Neural crest cell (in vitro differentiated cells): ENCODE data around the gene UVRAG. TPM values are rescaled to one million over a fixed set of nuclear protein-coding genes. Genes with fewer than 3 reads are reported as not detected.

ENCODE experiments used
- DNase-seq: peaks from one replicate; pipeline ENCODE4 v3.0.0; 2021; ENCODE audit warnings: low read depth, mixed read lengths, low spot score
- H3K27ac Mint-ChIP-seq: one replicate; pipeline ENCODE4 v1.8.0; 2021; ENCODE audit warnings: mild to moderate bottlenecking, mixed read lengths; ENCODE audit not compliant: unreplicated experiment
- H3K27me3 Mint-ChIP-seq: 2 replicates; pipeline ENCODE4 v1.8.0; 2021; ENCODE audit warnings: low read depth, mild to moderate bottlenecking, mixed read lengths
- H3K36me3 Mint-ChIP-seq: 2 replicates; pipeline ENCODE4 v1.8.0; 2021; ENCODE audit warnings: low read depth, mild to moderate bottlenecking, mixed read lengths
- H3K4me1 Mint-ChIP-seq: 2 replicates; pipeline ENCODE4 v1.8.0; 2021; ENCODE audit warnings: mixed read lengths
- H3K4me3 Mint-ChIP-seq: one replicate; pipeline ENCODE4 v1.8.0; 2021; ENCODE audit warnings: mild to moderate bottlenecking, mixed read lengths
- H3K9me3 Mint-ChIP-seq: 2 replicates; pipeline ENCODE4 v1.8.0; 2021; ENCODE audit warnings: mixed read lengths
- total RNA-seq: library from RNA; stranded (reverse); gene quantifications from 2 replicates; pipeline ENCODE4 v1.2.1, GENCODE V29; 2021
- TF ChIP-seq, protein P1 (sequence below): fragments of 200-600 bp; sonication (generic); conservative IDR thresholded peaks from 2 replicates; pipeline ENCODE4 v1.5.0; 2021; ENCODE audit warnings: antibody characterized with exemption, mild to moderate bottlenecking

Gene UVRAG
- total RNA-seq, 1 donor from 2014 or later, result 29.0 TPM

GRCh38 chr11:75856912-75857311 is 41.9 kb downstream of the UVRAG start:
- TF ChIP-seq, protein P1, sequence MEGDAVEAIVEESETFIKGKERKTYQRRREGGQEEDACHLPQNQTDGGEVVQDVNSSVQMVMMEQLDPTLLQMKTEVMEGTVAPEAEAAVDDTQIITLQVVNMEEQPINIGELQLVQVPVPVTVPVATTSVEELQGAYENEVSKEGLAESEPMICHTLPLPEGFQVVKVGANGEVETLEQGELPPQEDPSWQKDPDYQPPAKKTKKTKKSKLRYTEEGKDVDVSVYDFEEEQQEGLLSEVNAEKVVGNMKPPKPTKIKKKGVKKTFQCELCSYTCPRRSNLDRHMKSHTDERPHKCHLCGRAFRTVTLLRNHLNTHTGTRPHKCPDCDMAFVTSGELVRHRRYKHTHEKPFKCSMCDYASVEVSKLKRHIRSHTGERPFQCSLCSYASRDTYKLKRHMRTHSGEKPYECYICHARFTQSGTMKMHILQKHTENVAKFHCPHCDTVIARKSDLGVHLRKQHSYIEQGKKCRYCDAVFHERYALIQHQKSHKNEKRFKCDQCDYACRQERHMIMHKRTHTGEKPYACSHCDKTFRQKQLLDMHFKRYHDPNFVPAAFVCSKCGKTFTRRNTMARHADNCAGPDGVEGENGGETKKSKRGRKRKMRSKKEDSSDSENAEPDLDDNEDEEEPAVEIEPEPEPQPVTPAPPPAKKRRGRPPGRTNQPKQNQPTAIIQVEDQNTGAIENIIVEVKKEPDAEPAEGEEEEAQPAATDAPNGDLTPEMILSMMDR, result no peak
- H3K4me1 Mint-ChIP-seq, result peaks cover 7% of the 10 kb centered on the region
- H3K27me3 Mint-ChIP-seq, result no peaks in the 10 kb centered on the region
- peaks cover 5% of the 10 kb centered on the region for H3K9me3 Mint-ChIP-seq
- peaks cover 13% of the 10 kb centered on the region for H3K36me3 Mint-ChIP-seq
- H3K27ac Mint-ChIP-seq, result no peak overlapping the region
- no peak overlapping the region for H3K4me3 Mint-ChIP-seq
- no peak for DNase-seq

- H3K9me3 Mint-ChIP-seq, result peaks cover 5% of the 10 kb centered on the region
- no peak overlapping the region for H3K27ac Mint-ChIP-seq
- DNase-seq, result no peak
- TF ChIP-seq, protein P1, result no peak
- peaks cover 7% of the 10 kb centered on the region for H3K4me1 Mint-ChIP-seq
- H3K27me3 Mint-ChIP-seq, result no peaks in the 10 kb centered on the region
- H3K4me3 Mint-ChIP-seq, result no peak overlapping the region
- H3K36me3 Mint-ChIP-seq, result peaks cover 8% of the 10 kb centered on the region
Observed at GRCh38 chr11:75858042-75858441, 43.0 kb downstream of the UVRAG start.

DNA sequence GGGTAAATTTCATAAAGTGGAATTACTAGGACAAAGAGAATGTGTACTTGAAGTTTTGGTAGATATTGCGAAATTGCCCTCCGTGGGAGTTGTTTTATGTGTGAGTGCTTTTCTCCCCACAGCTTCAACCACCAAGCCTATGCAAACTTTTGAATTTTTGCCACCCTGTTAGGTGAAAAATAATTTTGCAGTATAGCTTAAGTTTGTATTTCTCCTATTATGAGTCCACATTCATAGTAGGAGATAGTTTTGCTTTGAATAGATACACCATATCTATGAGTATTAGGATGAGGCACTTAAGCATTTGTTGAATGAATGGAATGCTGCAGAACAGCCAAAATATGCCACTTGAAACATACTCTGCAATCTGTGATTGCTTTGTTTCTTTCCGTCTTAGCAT is 43.6 kb downstream of the UVRAG start:
- no peak overlapping the region for H3K27ac Mint-ChIP-seq
- H3K27me3 Mint-ChIP-seq, result no peaks in the 10 kb centered on the region
- H3K36me3 Mint-ChIP-seq, result peaks cover 8% of the 10 kb centered on the region
- peaks cover 7% of the 10 kb centered on the region for H3K4me1 Mint-ChIP-seq
- TF ChIP-seq, protein P1, result no peak
- H3K9me3 Mint-ChIP-seq, result peaks cover 5% of the 10 kb centered on the region
- DNase-seq, result no peak
- no peak overlapping the region for H3K4me3 Mint-ChIP-seq

DNA sequence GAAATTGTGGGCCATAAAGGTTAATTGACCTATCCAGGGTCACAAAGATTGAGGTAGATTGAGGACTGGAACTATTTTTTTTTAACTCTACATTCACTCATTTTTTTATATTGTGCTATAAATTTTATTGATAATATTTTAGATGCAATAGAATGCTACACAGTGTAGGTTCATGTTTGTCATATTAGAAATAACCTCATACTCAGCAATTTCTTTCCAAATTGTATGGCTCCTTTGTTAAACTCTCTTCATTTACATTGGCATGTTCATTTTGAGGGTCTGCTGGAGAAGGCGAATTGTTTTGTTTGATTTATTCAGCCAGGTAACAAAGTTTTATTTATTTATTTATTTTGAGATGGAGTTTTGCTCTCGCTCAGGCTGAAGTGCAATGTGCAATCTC is 44.6 kb downstream of the UVRAG start:
- H3K9me3 Mint-ChIP-seq, result peaks cover 5% of the 10 kb centered on the region
- H3K27me3 Mint-ChIP-seq, result no peaks in the 10 kb centered on the region
- TF ChIP-seq, protein P1, result no peak
- H3K4me3 Mint-ChIP-seq, result no peak overlapping the region
- DNase-seq, result no peak
- H3K4me1 Mint-ChIP-seq, result peaks cover 7% of the 10 kb centered on the region
- peaks cover 8% of the 10 kb centered on the region for H3K36me3 Mint-ChIP-seq
- H3K27ac Mint-ChIP-seq, result no peak overlapping the region

GRCh38 chr11:75862437-75862836 is 47.4 kb downstream of the UVRAG start:
- H3K36me3 Mint-ChIP-seq, result no peaks in the 10 kb centered on the region
- no peak overlapping the region for H3K4me3 Mint-ChIP-seq
- TF ChIP-seq, protein P1, result no peak
- DNase-seq, result no peak
- no peaks in the 10 kb centered on the region for H3K27me3 Mint-ChIP-seq
- H3K4me1 Mint-ChIP-seq, result no peaks in the 10 kb centered on the region
- no peaks in the 10 kb centered on the region for H3K9me3 Mint-ChIP-seq
- H3K27ac Mint-ChIP-seq, result no peak overlapping the region
